NCI-H128 (cell line): ENCODE measurements around the gene ESPN.

Source experiments
- DNase-seq: peaks from one replicate; lab custom pipeline; 2025; ENCODE audit not compliant: unreplicated experiment; lab: John Stamatoyannopoulos, UW

The ESPN gene

DNA sequence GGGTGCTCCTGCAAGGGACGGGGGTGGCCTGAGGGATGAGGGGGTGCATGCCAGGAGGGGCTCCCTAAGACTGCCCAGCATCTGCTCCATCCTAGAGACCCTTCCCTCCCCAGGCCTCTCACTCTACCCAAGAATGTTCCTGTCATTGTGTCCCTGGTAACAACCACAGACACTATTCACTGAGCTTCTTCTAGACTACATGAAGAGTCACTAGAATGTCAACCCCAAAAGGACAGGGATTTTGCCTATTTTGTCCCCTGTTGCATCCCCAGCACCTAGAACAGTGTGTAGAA, 38.5 kb downstream of the ESPN start:
- DNase-seq: no peak

DNA sequence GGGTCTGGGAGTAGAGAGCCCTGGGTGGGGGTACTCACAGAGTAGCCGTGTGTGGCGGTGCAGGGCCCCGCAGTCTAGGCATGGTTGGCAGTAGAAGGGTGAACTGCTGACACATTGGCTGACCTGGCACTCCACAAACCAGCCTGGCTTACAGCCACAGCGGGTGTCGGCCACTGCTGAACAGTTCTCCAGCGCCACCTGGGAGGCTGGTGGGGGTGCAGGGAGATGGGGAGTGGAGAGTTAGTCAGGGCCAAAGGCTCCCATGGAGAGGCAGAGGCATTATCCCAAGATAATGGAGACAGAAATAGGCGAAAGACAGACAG, 39.9 kb downstream of the ESPN start:
- no peak for DNase-seq

DNA sequence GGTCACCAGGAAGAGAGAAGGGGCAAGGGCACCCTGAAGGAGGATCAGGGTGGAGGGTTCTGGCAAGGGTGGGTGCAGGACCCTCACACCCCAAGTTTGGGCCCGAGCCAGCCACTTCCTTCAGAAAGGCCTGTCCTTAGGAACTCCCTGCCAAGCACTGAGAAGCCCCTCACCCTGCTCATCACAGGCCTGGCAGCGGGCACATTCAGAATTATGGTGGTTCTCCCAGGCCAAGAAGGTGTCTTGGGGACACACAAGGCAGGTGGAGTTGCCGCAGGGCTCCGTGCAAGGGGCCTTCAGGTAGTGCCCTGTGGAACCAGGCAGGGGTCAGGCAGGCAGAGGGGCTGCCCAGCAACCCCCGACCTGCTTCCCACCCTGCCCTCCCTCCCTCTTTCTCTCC, 40.3 kb downstream of the ESPN start:
- DNase-seq: no peak

DNA sequence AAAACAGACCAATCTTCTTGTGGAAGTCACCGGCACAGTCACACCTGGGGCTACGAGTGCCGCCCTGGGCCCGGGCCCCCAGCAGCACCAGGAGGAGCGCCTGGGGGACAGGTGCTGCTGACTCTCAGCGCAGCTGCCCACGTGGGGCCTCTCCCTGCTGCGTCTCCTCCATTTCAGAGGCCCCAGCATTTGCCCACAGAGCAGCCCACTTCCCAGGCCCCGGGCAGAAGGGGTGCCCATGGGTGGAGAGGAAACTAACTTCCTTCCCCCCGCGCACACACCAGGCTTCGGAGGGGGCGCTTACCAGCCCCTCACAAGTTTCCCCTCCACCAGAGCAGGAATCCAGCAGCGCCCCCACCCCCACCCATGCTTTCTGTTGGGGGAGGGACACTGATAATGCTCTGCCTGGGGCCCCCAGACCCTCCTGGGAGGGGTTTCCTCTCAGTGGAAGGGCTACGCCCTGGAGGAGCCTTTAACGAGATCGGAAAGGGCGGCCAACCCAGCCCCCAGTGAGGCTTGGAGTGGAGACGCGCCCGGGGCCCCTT, 41.0 kb downstream of the ESPN start:
- DNase-seq: no peak

GRCh38 chr1:6466023-6466422, 41.4 kb downstream of the ESPN start, which contains the start of gene TNFRSF25:
Gene TNFRSF25, minus strand, starts transcription at chr1:6466173. Its CDS starts 66 bp downstream, at chr1:6466107.
- DNase-seq: no peak

- no peak for DNase-seq
These were observed 42.2 kb downstream of the ESPN start for GRCh38 chr1:6466751-6467150.

- DNase-seq: no peak
These were observed 42.6 kb downstream of the ESPN start for GRCh38 chr1:6467224-6467623.

DNA sequence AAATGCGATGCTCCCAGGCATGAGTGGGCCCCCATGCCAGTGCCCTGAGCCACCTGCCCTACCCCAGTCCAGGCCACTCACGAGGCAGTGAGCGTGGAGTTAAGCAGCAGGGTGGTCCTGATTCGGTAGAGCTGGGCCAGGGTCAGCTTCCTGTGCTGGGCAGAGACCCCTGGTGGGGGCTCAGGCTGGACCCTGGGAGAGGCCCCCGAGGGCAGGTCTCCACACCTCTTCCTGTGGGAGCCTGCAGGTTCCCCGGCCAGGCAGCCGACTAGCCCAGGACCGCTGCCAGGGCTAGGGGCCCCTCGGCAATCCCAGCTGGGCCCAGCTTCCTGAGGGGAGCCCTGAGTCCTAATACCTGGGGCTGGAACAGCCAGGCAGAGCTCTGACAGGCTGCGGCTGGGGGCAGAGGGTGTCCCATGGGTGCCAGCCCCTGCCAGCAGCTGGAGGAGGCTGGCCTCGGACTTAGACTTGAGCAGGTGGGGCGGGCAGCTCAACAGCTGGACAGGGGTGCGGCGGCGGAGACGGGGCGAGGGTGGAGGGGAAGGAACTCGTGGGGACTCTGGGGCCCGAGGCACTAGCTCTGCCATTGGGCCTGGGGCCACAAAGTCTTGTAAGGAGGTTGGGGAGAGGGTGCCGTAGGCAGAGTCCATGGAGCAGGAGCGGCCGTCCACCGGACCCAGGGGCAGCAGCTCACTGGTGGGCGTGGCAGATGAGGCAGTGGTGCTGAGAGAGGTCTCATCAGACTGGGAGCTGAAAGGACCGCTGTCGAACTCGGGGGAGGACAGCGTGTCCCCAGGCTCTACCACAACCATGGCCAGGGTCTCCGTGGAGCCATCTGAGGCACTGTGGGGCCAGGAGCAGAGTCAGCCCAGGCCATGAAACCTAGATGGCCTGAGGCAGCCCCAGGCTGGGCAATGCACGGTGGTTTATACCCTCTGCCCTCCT, 43.4 kb downstream of the ESPN start:
- no peak for DNase-seq

GRCh38 chr1:6468729-6469461, 44.3 kb downstream of the ESPN start:
- DNase-seq: no peak

- DNase-seq: no peak
These were observed 45.8 kb downstream of the ESPN start for GRCh38 chr1:6470132-6471085.

DNA sequence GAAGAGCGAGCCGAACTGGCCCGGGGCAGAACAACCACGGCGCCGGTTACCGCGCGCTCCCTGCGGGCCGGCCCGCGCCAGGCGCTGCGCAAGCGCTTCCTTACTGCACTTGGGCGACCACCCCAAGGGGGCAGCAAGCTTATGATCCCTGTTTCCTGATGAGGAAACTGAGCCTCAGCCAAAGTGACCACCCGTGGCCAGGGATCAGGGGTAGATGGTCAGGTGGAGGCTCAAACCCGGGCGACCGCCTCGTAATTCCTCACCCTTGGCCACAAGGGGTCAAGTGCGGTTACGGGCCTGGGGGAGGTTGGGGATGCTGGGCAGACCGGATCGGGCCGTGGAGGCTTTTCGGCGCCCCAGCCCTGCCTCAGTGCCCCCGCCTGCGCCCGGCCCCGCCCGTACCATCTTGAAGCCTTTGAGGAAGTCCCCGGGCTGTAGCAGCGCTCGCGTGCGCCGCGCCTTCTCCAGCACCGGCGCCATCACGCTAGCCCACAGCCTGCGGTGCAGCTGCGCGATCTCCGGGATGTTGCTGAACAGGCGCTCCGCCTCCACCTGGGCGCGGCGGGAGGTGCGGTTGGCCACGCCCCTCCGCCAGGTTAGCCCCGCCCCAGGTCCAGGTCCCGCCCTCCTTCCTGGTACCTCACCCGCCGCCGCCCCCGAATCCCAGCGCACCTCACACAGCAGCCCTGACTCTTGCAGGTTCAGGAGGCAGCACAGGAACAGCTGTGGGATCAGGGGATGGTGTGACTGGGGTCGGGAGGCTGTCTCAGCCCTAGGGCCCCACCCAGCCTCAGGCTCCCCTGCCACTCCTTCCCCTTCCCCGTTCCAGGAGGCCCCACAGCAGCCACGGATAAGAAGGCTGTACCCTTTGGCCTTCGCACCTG, 46.8 kb downstream of the ESPN start:
- no peak for DNase-seq

DNA sequence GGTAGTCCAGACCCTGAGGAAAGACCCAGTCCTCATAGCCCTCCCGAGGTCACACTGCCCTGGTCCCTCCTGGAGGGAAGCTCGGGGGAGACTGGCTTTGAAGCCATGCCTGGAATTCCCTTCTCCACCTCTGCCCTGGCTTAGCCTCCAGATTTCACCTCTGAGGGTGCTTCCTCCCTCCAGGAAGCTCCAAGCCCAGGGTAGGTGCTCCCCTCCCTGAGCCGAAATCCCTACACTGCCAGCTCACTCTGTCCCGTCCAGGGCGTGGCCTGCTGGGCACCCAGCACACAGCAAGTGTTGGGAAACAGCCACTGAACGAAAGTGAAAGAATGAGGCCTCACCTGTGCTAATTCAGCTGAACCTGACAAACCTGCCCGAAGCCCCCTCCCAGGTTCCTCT, 47.4 kb downstream of the ESPN start:
- DNase-seq: no peak

- no peak for DNase-seq
These were observed 47.8 kb downstream of the ESPN start for GRCh38 chr1:6472391-6472790.

- no peak for DNase-seq
These were observed 48.6 kb downstream of the ESPN start for GRCh38 chr1:6473156-6473555.

DNA sequence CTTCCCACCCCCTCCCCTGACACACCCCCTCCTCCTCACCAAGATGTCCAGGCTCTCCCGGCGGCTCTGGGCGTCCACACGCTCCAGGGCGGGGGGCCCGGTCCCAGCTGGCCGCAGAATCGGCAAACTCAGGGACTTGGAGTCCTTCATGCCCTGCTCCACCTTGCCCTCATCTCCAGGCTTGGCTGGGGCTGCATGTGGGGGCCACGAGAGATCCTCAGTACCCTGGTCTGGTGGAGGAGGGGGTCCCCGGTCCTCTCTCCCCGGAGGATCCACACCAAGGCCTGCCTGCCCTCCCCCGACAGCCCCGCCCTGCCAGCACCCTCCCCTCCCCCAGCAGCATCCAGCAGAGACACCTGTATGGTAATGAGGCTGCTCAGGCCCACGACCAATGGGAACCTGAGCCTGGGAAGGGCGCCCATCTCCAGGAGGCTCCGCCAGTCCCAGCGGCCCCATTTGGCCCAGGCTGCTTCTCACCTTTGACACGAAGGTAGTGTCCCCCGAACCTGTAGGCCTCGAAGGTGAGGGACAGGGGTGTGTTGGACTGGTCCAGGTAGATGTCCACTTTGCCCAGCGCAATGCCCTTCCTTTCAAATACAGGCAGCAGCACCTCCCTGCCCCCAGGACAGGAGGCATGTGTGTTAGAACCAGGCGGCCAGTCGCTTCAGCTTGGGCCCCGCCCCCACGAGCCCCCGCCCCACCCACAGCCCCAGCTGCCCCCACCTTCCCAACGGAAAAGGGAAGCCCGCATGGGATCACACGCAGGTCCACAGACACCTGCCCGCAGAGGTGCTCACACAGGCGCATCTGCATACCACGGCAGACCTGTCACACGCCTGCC, 49.6 kb downstream of the ESPN start:
- peak; percentile 72 for DNase-seq

GRCh38 chr1:6474815-6475282, 50.3 kb downstream of the ESPN start:
- DNase-seq: no peak

- peak; percentile 74 for DNase-seq
These were observed 51.0 kb downstream of the ESPN start for GRCh38 chr1:6475381-6476133.

DNA sequence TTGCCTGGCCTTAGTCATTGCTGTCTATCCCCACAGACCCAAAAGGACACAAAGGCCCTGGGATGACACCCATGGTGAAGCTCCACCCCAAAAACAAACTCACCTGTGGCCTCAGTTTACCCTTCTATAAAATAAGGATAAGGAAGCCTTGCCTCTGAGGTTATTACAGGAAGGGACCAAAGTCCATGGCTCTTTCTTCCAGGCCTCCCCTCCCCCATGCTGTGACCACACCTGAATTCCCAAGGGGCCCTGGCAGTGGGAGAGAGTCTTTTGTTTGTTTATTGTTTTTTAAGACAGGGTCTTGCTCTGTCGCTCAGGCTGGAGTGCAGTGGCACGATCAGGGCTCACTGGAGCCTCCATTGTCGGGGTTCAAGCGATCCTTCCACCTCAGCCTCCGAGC, 51.9 kb downstream of the ESPN start:
- no peak for DNase-seq
